NCI-H748 treated with DMSO at 0.1 percent for 48 hours (cell line): ENCODE measurements around the gene RANBP1.

ENCODE experiments used
- DNase-seq: peaks from one replicate; lab custom pipeline; 2025; lab: John Stamatoyannopoulos, UW

Gene RANBP1

DNA sequence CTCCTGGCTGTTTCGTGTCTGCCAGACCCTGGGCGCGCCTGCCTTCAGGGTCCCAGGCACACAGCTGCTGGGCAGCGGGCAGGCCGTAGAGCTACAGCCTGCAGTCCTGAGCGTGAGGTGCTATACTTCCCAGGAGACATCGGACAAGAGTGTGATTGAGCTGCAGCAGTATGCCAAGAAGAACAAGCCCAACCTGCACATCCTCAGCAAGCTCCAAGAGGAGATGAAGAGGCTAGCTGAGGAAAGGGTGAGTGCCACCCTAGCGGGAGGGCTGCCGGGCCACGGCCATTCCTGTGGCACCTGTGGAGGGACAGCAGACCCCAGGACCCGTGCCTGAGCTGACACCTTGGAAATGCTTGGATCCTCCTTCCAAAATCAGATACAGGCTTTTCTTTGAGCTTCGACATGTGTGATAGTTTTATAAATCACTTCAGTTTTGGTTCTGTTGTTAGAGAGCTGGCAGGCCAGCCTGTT lies 7.1 kb upstream of the RANBP1 start:
- no peak for DNase-seq

GRCh38 chr22:20109411-20110358 lies 6.2 kb upstream of the RANBP1 start:
- no peak for DNase-seq

GRCh38 chr22:20110359-20110985 lies 5.4 kb upstream of the RANBP1 start:
- no peak for DNase-seq

DNA sequence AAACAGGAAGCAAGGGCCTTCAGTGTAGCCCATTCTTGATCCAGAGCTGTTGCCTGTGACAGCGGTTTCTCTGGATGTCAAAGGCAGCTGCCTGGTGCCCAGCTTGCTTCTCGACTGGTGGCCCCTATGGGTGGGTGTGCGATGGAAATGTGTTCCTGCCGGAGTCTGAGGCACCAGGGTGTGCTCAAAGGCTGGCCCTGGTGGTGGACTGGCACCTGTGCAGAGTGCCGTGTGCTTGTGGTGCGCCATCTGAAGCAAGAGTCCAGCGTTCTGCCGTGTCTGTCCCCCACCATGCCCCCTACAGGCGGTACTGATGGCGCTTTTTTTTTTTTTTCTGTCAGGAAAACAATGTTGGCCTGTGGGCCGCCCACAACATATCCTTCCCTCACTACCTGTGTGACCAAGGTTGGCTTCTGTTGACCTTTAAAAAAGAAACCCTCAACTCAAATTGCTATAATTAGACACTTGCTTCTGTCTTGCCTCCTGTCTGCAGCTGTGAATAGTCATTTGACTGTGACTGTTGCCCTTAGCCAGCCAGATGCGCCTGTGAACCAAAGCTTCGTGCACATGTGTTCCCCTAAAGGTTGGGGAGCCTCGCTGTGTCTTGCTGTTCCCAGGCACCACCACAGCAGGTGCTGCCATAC lies 4.7 kb upstream of the RANBP1 start:
- no peak for DNase-seq

- DNase-seq: no peak
Observed at GRCh38 chr22:20111689-20112622, 3.9 kb upstream of the RANBP1 start.

GRCh38 chr22:20112623-20113511 lies 3.0 kb upstream of the RANBP1 start:
- DNase-seq: no peak

DNA sequence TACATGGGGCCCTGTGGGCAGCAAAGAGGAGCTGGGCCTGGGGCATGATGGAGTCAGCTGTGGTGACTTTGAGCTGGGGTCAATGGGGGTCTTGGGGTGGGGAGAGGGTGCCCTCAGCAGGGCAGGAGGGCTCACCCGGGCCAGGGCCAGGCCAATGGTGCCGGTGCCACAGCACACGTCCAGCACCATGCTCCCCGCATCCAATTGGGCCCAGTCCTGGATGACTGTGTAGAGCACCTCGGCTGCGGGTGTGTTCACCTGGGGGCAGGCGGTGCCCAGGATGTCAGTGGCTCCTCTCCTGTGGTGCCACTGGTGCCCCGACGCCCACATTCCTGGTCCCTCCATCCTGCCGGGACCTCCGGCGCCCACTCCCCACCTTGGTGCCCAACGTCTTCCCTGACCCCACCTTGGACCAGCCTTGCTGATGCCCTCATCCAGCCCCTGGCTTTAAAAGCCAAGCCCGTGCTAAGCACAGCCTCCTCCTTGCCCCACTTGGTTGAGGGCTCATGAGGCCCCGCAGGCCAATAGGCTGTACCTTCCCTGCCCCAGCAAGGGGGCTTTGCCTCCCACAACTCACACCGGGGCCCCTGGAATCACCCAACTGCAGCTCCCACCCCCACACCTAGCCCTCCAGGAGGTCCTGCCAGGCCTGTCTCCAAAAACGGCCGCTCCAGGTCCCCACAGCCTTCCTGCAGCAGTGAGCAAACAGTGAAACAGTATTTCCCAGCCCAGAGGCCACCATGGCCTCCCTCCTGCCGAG lies 2.2 kb upstream of the RANBP1 start:
- DNase-seq: no peak

DNA sequence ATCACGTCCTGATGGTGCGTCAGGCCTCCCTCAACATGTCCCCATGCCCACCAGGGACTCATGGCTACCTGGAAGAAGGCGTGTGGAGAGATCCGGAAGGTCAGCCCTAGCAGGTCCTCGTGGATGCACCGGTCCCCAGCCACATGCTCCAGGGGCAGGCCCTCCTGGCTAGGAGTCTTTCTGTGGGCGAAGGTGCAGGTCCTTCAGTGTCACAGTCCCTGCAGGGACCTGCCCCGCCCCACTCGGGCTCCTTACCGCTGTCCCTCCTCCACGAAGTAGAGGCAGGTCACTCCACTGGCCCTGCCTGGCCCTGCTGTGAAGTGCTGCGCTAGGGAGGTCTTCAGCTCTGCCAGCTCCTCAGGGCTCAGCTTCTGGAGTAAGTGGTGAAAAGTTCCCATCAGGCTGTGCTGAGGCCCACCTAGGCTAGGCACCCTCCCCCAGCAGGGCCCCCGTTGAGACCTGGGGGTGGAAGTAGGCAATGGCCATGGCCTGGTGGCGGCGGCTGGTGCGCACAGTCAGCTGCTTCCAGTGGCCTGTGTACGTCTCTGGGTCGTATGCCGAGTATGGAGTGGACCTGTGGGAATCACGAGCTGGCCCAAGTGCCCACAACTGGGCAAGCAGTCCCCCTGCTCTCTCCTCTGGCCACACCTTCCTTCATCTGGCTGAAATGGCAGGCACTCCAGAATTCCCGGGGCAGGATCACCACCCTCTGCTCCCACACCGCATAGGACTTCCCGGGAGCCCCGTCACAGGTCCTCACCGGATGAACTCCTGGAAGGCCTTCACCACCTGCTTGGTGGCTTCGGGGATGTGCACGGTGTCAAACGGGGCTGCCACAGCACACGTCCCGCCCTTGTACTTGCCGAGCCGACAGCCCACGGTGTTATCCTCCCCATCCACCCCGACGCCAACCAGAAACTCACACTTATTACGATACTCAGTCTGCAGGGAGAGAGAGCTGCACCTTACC lies 1.1 kb upstream of the RANBP1 start:
- DNase-seq: no peak

DNA sequence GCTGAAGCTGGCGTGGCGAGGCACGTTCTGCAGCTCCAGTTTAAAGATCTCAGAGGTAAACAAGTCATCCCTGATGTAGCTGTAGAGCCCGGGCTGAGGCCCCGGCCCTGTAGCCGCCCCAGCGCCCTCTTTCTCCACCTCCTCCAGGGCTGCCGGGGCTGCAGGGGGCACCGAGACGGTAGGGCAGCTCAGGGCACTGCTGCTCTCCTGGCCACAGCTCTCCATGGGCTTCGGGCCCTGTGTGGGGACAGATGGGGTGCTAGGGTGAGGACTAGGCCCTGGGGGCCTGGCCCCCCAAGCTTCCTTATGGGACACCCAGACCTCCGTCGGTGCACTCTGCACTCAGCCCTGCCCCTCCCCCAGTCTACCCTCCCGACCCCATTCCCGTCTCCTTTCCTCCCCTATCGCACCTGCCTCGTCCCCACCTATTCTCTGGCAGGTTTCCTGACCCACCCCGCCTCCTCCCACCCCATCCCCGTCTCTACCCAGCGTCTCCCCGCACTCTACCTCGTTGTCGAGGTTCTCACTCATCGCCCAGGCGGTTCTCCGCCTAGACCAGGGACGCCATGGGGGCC lies 559 bp downstream of the RANBP1 start:
- DNase-seq: no peak

DNA sequence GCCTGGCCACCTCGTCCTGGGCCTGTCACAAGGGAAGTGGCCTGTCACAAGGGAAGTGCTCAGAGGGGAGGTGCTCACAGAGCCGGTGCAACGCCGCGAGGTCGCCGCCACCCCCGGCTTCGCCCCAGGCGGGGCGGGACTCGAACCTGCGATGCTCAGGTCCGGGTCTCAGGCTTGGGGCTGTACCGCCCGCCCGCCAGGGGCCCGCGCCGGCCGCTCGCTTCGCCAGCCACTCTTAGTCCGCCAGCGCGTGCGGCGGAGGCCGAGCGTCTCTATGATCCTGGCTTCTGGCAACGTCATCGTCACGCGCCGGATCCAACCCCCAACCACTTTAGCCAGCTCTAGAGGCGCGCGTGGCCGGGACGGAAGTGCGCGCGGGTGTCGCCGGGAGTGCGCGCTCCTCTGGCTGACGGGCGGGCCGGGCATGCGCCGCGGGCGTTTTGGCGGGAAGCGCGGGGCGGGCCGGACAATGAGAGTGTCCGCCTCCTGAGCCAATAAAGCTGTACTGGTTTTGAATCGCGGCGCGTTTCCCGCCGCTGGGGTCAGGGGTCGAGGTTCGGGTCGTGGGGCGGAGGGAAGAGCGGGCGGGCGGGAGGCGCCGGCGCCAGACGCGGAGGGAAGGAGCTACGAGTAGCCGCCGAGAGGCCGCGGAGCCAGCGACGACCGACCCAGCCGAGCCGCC lies 1.2 kb downstream of the RANBP1 start, which contains the start of gene TRMT2A:
Gene TRMT2A (minus strand): TSS at position 276 of the 682 bp plus-strand sequence. CDS start 320 bp downstream, outside the sequence.
- DNase-seq: peak; percentile 76

- DNase-seq: no peak
Observed at GRCh38 chr22:20117633-20118299, 1.9 kb downstream of the RANBP1 start.

- DNase-seq: no peak
Observed at GRCh38 chr22:20118300-20119020, 2.6 kb downstream of the RANBP1 start.

DNA sequence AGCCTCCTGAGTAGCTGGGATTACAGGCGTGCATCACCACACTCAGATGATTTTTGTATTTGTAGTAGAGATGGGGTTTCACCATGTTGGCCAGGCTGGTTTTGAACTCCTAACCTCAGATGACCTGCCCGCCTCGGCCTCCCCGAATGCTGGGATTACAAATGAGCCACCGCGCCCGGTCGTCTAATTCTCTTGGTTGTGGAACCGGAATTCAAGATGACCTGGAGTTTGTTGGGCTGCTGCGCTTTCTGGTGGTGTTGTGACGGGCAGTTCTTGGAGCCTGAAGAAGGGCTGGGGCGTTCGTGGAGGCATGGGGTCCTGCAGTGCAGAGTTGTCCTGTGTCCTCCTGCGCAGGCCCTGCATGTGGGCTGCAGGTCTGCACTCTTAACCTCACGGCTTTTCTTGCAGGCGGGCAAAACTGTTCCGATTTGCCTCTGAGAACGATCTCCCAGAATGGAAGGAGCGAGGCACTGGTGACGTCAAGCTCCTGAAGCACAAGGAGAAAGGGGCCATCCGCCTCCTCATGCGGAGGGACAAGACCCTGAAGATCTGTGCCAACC lies 6.0 kb downstream of the RANBP1 start:
- no peak for DNase-seq

GRCh38 chr22:20123366-20124082 lies 7.6 kb downstream of the RANBP1 start:
- DNase-seq: no peak

GRCh38 chr22:20124083-20124787 lies 8.3 kb downstream of the RANBP1 start:
- no peak for DNase-seq
